Heart left ventricle (tissue), 13 donors: ENCODE measurements around the gene SNX25.

Experiments
- CTCF ChIP-seq, 12 donors: fragments of 200-600 bp; sonication (generic) in 4 of 12; IDR thresholded peaks; one replicate each; pipeline versions ENCODE4 v1.5.0 to v1.8.0; 2018 to 2022; ENCODE audit warnings: antibody characterized with exemption in 12 of 12, mild to moderate bottlenecking in 5 of 12
- POLR2A ChIP-seq, 2 donors: fragments of 450-650 bp; IDR thresholded peaks; one replicate each; pipeline ENCODE4 v1.6.1; 2017; ENCODE audit warnings: antibody characterized with exemption in 2 of 2, mild to moderate bottlenecking in 2 of 2, moderate library complexity in 2 of 2
- donor health status: ischemic (EF 13 %, LVEDD 7.1; RV severe dilation, severe dysfunction).
- donor health status: DM: no; HTN: yes; CAD: no.
- donor health status: DM: no; HTN: no; CAD: no.
- donor health status: ischemic (EF 25% LVEDD 6.9; RV normal size, moderate dysfunction).
- donor health status: ischemic (EF 25% LVEDD 5.7; RV mildly dilated, moderate dysfunction).
- donor health status: ischemic (EF 35%, LVEDD 5.7; RV mildly dilated, moderate dysfunction).
- donor health status: nonischemic (EF 11% LVEDD 7.7; RV severe dilation, severe dysfunction).
- donor health status: DM: yes; HTN: yes; CAD: no.
- donor health status: PGD.
- donor health status: ischemic (EF 29% LVEDD 5.4; RV normal size, mild dysfunction).
- donor health status: nonischemic (EF 23%, LVEDD 6.1; RV moderate dilation, normal function).

GRCh38 chr4:185213877-185214276, 4.5 kb downstream of the SNX25 start:
- TF ChIP-seq CTCF (IDR thresholded peaks at IDR 0.05) (no peak), POLR2A (IDR thresholded peaks at IDR 0.05) (no peak)
